T1000 (cell line): ENCODE measurements around the gene FOXF2.
"Not testable (repeated sequence)": the region's sequence is repeated elsewhere in the genome, so short reads cannot be mapped to it uniquely, and the experiment has no call there.

Experiments
- DNase-seq: peaks from one replicate; lab custom pipeline; 2025; ENCODE audit warnings: mixed read lengths; lab: John Stamatoyannopoulos, UW

FOXF2 gene

DNA sequence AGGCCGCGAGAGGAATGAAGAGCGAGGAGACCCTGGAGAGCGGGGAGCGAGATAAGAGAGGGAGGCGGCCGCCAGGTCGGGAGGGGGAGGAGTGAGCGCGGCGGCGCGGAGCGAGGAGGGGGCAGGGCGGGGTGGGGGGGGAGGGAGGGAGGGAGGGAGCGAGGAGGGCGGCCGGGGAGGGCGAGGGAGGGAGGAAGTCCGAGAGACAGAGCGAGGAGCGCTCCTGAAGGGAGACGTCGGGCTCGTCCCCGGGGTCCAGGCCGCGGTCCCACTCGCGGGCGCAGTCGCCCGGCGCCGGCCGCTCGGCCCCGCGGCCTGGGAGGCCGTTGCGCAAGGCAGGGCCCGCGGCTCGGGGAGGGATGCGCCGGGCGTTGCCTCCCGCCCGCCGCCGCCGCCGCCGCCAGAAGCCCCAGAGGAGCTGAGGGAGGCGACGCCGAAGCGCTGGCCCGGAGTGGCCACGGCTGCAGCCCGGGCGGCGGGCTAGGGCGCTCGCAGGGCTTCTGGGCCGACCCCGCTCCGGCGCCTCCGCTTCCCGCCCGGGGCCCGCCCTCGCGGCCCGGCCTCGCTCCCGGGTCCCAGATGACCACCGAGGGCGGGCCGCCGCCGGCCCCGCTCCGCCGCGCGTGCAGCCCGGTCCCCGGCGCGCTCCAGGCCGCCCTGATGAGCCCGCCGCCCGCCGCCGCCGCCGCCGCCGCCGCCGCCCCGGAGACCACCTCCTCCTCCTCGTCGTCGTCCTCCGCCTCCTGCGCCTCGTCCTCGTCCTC, at the start of gene FOXF2:
Gene FOXF2 (plus strand): TSS at position 208 of the 764 bp plus-strand sequence. CDS start 372 bp downstream, at position 580.
- DNase-seq, result no peak

DNA sequence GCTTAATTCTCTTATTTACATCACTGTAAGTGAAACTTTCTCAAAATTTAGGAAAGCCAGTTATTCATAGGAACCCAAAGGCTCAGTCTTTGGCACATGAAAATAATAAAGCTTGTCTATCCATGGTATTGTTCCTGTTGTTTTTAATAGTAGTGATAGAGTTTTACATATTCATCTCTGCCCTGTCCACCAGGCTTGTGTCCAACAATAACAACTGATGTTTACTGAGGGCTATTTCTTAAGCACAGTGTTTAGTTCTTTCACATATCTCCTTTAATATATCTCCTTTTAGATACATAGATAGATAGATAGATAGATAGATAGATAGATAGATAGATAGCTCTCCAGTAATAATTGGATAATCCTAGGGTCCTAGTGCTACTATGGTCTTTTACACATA, 43.3 kb upstream of the FOXF2 start:
- no peak for DNase-seq

DNA sequence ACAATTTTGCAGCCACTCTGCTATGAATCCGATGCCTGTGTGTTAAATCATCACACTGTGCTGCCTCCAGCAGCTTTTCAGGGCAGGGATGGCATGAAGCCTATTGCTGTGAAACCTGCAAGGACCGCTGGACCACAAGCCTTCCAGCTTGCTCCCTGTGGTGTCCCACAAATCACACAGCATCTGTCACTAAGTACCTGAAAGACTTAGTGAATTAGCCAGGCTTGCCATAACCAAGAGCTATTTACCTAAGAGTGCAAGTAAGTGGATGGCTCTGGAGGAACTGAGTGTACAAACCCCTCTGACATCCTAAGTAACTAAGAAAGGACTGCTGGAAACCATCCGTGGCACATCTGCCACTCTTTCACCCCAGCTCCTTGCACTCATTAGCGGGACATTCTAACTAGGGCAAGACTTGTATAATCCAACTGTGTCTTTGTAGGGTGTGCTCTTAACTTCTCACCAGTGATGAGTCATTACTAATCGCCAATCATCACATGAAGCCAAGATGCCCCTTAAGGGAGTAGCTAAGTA, 42.8 kb upstream of the FOXF2 start:
- DNase-seq, result no peak

DNA sequence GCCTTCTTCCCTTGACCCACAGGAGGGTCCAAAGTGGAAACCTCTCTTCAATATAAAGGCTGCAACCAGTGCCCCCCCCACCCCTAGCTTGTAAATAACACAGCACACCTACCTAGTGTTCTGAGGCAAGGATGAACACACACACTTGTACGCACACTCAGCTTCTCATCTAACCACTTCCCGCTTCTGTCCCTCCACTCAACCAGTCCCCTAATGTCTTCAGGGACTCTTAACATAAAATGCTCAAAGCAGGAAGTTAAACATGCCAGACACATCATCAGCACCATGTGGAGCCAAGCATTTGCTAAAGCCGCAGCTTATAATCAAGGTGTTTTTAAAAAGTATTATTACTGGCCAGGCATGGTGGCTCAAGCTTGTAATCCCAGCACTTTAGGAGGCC, 42.2 kb upstream of the FOXF2 start:
- DNase-seq, result no peak

DNA sequence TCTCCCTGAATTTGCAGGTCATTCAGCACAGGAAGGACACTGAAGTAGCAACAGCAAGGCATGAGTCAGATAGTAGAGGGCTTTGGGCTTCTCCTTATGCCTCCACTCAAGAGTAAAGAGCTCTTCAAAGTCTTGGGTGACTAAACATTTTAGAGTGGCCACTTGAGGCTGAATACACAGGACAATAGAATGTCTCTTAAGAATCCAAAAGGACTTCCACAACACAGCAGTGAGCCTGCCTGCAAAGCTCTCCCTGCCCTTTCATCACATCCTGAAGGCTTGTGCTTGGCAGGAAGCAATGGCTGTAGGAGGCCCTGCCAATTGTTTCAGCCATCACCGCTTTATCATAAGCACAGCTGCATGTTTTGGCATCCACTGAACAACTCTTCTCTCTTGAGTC, 40.7 kb upstream of the FOXF2 start:
- no peak for DNase-seq

DNA sequence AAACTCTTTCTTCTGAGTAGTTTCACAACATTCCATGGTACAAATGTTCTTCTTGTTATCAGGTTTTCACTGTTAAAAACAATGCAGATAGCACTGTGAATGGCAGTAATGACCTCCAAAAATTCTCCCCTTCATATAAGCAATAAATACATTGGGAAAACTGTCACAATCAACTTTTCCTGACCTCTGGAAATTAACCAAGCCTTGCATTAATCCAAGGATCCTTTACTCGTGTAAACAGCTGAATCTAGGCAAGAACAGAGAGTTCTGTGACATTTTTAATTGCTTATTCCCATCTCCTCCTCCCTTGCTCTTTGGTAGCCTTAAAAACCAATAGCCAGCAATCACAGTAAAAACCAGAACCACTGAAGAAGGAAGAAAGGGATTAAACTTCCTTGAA, 39.7 kb upstream of the FOXF2 start:
- DNase-seq, result no peak

DNA sequence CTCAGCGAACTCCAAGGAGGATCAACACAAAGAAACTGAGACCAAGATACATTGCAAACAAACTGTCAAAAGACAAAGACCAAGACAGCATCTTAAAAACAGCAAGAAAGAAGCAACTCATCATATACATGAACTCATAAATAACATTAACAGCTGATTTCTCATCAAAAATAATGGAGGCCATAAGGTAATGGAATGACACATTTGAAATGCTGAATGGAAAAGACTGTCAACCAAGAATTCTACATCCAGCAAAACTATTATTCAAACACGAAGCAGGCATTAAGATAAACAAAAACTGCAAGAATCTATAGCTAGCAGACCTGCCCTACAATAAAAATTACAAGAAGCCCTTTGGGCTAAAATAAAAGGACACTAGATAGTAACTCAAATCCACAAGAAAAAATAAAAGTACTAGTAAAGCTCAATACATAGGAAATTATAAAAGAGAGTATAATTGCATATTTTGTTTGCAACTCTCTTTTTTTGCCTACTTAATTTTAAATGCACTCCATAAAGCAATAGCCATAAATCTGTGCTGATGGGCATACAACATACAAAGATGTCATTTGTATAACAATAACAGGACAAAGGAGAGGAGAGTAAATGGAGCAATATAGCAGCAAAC, 37.9 kb upstream of the FOXF2 start:
- DNase-seq, result no peak

DNA sequence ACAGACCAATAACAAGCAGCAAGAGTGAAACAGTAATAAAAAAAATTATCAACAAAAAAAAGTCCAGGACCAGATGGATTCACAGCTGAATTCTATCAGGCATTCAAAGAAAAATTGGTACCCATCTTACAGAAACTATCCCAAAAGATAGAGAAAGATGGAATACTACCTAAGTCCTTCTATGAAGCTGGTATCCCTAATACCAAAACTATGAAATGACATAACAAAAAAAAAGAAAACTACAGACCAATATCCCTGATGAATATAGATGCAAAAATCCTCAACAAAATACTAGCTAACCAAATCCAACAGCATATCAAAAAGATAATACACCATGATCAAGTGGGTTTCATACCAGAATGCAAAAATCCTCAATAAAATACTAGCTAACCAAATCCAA, 34.3 kb upstream of the FOXF2 start:
- not testable (repeated sequence) for DNase-seq

DNA sequence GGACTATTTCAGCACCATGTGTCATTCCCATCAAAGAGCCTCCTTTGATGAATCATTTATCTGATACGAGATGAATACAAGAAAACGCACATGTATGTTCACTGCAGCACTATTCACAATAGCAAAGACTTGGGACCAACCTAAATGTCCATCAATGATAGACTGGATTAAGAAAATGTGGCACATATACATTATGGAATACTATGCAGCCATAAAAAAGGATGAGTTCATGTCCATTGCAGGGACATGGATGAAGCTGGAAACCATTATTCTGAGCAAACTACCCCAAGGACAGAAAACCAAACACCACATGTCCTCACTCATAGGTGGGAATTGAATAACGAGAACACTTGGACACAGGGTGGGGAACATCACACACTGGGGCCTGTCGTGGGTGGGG, 27.7 kb upstream of the FOXF2 start:
- DNase-seq, result not testable (repeated sequence)

DNA sequence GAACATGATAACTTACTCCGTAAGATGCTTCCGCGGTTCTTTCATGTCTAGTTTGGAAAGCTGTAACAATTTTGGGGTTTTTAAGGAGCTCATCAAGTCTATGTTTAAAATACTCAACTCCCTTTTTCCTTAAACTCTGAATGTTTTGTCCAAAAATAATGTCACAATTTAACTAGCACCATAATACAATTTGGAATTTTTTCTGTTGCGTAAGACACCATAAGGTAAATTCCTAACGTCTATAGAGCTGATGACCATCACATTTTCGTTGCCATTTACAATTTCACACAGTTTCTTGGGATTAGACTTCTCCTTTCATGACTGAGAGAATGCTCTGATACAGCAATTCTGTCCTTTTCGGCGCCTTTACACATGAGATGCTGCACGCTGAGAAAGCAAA, 26.7 kb upstream of the FOXF2 start:
- DNase-seq, result no peak

DNA sequence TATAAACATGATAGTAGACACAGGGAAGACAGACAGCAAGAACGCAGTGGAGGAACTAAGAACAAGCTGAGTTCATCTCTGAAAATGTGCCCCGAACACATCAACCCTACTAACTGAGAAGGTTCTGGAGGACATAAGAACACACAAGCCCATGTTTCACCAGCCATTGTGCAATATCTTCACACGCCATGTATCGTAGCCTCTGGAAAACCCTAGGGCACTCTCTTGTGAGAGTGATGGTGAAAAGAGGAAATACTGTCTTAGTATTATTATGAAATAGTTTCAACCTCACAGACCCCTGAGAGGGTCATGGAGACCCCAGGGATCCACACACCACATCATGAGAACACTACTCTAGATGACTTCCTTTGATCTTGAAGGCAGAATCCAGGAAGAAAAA, 26.1 kb upstream of the FOXF2 start:
- DNase-seq, result no peak

DNA sequence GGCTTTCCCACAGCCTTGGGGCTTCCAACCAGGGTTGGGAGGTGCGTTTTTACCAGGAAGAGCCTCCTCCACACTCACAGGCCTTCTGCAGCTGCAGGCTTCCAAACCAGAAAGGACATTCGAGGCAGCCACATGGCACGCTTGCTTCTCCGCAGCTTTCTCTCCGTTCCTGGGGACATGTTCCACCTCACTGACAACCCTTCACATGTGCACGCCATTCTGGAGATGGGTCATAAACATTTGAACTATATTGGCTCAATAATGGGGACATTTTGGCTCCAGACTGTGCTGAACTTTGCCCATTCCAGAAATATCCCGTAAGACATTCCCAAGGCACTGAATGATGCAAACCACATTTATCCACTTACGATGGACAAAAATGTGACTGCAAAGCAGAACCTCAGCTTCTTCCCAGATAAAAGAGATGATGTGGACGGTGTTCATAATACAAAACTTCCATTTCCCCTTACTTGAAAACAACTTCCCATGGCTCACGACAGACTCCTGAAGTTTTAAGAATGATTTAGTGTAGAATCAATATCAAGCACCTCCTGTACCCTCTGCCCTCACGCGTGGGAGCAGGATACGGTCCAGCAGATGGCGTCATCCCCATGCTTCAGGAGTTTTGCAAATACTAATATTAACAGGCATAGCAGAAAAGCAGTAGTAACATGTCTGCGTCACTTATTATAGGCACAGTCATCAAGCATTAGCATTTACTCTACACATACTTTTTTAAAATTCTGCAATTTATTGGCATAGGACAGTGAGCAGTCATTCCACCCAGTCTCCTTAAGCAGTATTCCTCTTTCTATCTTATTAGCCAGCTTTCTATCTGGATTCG, 25.4 kb upstream of the FOXF2 start:
- DNase-seq, result no peak

DNA sequence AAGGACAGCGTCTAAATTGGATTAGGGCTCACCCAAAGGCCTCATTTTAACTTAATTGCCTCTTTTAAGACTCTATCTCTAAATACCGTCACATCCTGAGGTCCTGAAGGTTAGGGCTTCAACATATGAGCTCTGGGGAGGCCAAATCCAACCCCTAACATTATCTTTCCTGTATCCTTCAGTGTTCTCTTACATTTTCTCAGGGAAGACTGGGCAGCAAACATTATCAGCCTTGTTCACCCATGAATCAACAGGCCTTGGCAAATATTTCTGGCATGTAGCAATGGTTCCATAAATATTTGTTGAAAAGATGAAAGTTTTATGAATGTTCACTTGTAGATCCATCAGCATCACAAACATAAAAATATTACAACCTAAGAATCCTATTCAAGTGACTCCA, 24.6 kb upstream of the FOXF2 start:
- DNase-seq, result no peak

DNA sequence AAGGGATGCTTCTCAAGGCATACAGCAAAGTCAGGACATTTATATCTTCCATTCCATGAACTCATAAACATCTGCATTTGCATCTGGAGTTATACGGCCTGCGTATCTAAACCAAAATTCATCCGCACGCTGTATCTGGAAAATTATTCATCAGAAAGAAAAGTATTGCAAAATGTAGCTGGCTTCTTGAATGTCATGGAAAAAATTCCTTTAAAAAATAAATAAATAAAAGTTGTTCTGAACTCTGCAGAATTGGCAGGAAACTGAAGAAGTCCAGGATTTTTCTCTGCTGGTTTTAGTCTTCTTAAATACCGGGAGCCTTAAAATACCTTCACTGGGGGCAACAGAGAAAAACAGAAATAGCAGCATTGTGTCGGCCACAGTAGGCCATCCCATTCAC, 23.7 kb upstream of the FOXF2 start:
- no peak for DNase-seq

DNA sequence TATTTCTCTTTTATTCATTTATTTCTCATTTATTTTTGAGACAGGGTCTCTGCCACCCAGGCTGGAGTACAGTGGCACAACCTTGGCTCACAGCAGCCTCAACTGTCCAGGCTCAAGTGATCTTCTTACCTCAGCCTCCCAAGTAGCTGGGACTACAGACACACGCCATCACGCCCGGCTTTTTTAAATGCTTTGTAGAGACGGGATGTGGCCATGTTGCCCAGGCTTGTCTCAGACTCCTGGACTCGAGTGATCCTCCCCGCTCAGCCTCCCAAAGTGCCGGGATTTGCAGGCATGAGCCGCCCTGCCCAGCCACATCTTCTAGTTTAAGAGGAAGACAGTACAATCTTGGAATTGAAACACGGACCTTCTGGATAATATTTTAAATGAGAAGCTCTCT, 21.6 kb upstream of the FOXF2 start:
- no peak for DNase-seq

DNA sequence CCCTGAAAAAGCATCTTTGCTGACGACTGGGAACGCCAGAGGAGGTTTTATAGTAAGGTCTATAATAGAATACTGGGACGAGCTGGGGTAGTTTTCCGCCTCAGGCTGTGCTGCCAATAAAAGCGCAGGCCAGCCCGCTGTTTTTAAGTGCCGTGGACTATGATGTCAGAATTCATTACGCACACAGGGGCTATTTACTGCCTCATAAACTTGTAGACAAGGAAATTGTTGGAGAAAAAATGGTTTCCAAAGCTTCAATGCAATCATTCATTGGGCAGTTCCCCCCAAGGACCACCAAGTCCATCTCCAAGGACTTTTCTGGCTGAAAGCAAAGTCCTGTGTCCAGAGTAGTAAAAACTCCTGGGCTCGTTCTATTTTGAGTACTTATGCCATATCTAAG, 20.4 kb upstream of the FOXF2 start:
- no peak for DNase-seq

DNA sequence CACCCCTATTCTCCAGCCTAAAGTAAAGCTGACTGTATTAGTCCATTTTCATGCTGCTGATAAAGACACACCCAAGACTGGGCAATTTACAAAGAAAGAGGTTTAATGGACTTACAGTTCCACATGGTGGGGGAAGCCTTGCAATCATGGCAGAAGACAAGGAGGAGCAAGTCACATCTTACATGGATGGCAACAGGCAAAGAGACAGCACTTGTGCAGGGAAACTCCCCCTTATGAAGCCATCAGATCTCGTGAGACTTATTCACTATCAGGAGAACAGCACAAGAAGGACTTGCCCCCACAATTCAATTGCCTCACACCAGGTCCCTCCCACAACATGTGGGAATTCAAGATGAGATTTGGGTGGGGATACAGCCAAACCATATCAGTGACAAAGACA, 19.7 kb upstream of the FOXF2 start:
- DNase-seq, result not testable (repeated sequence)

DNA sequence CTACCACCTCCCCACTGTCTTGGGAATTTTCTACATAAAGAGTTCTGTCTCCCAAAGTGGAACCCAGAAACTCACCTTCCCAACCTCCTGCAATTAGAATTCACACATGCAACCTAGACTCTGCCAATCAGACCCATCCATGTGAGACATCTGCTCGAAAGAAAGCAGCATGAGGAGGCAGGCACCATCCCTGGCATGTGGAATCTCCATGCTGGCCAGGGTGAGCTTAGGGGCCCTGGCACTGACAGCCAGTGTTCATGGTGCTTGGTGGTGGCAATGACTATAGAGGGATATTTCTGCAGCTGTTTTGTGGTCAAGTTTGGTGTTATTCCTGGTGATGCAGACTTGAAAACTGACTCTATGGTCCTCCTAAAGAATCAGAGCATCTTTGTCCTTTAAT, 17.4 kb upstream of the FOXF2 start:
- no peak for DNase-seq

DNA sequence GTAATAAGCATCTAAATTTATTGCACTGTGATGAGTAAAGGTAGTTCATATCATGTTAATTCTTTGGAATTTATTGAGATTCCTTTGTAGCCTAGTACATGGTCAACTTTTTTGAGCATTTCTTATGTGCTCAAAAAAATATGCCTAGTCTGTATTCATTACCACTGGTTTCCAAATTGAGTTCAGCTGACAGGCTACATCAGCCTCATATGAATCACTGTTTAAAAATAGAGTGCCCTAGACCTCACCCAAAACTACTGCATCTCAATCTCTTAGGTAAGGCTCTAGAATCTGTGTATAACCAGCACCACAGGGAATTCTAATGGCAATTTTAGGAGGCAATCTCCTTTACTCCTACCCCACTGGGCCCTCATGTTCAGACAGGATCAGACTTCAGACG, 16.7 kb upstream of the FOXF2 start:
- no peak for DNase-seq

DNA sequence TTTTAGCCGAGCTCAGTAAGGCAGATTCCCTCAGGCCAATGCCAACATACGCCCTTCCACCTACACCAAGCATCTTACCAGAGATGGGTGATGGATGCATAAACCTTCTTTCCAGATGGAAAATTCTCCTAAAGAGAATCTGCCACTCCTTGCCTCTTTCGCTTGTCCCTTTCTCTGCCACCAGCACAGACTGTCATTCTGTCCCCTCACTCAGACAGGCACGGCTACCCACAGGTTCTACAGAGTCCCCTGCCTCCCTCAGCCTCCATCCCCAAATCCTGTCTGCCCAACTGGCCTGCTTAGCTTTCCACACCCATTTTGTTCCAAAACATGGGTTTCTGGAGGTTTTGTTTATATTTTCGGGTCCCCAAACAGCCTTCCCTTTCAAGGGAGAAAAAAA, 12.7 kb upstream of the FOXF2 start:
- no peak for DNase-seq

DNA sequence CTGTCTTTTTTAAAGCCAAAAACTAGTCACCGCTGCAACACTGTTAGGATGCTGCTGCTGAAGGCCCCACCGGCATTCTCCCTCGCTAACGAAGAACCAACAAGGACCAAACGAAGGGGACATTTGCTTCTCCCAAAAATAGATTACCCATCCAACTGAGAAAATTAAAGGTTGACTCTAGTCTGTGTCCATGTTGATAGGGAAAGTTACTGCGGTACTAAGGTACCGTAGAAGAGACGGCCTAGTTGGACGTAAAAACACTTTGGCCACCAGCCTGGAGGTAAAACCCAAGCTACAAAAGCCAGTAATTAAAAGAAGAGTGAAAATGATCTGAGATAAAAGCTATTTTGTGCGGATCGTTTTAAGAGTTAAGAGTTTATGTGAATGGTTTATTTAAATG, 11.8 kb upstream of the FOXF2 start:
- DNase-seq, result no peak
